GM18526 (cell line): ENCODE measurements around the gene NAT10.

Source experiments
- POLR2A ChIP-seq: IDR thresholded peaks from 3 replicates; pipeline ENCODE4 v1.6.1; 2011; ENCODE audit not compliant: insufficient read length; ENCODE audit errors: extremely low read depth

NAT10 gene

GRCh38 chr11:34155057-34155756 lies 49.8 kb downstream of the NAT10 start:
- TF ChIP-seq POLR2A, result no peak

- TF ChIP-seq POLR2A, result no peak
These were observed 50.3 kb downstream of the NAT10 start for GRCh38 chr11:34155757-34156062.

- TF ChIP-seq POLR2A, result no peak
These were observed 51.7 kb downstream of the NAT10 start for GRCh38 chr11:34157163-34157562.

GRCh38 chr11:34158661-34159060 lies 53.2 kb downstream of the NAT10 start:
- no peak for TF ChIP-seq POLR2A

- TF ChIP-seq POLR2A, result no peak
These were observed 54.8 kb downstream of the NAT10 start for GRCh38 chr11:34160049-34160721.

GRCh38 chr11:34160791-34161190 lies 55.4 kb downstream of the NAT10 start:
- TF ChIP-seq POLR2A, result no peak

GRCh38 chr11:34161361-34161760 lies 55.9 kb downstream of the NAT10 start:
- TF ChIP-seq POLR2A, result no peak

GRCh38 chr11:34161812-34162492 lies 56.5 kb downstream of the NAT10 start:
- TF ChIP-seq POLR2A, result no peak

GRCh38 chr11:34162493-34162820 lies 57.0 kb downstream of the NAT10 start:
- TF ChIP-seq POLR2A, result no peak

GRCh38 chr11:34162856-34163255 lies 57.4 kb downstream of the NAT10 start:
- TF ChIP-seq POLR2A, result no peak

- no peak for TF ChIP-seq POLR2A
These were observed 59.7 kb downstream of the NAT10 start for GRCh38 chr11:34165121-34165520.

- TF ChIP-seq POLR2A, result no peak
These were observed 60.5 kb downstream of the NAT10 start for GRCh38 chr11:34165786-34166555.

- no peak for TF ChIP-seq POLR2A
These were observed 61.6 kb downstream of the NAT10 start for GRCh38 chr11:34166806-34167740.

GRCh38 chr11:34167961-34168360 lies 62.5 kb downstream of the NAT10 start:
- TF ChIP-seq POLR2A, result no peak
